Dedifferentiated amniotic fluid mesenchymal stem cell (primary cell): Measurements from ENCODE around the gene PLXDC2.

Experiments used
- DNase-seq: peaks from one replicate; pipeline ENCODE4 v3.0.0-alpha.2; 2016; ENCODE audit errors: extremely low spot score

Gene PLXDC2

GRCh38 chr10:19911886-19912285 is 95.7 kb downstream of the PLXDC2 start:
- no peak for DNase-seq

GRCh38 chr10:19913987-19914386 is 97.8 kb downstream of the PLXDC2 start:
- no peak for DNase-seq

GRCh38 chr10:19915125-19915524 is 98.9 kb downstream of the PLXDC2 start:
- no peak for DNase-seq

- no peak for DNase-seq
These were observed 99.6 kb downstream of the PLXDC2 start for GRCh38 chr10:19915816-19916215.

GRCh38 chr10:19917751-19918478 is 101.7 kb downstream of the PLXDC2 start:
- no peak for DNase-seq

- DNase-seq = no peak
These were observed 102.6 kb downstream of the PLXDC2 start for GRCh38 chr10:19918794-19919193.

- DNase-seq = no peak
These were observed 103.4 kb downstream of the PLXDC2 start for GRCh38 chr10:19919671-19920070.

- DNase-seq = no peak
These were observed 104.0 kb downstream of the PLXDC2 start for GRCh38 chr10:19920075-19920726.

- no peak for DNase-seq
These were observed 105.3 kb downstream of the PLXDC2 start for GRCh38 chr10:19921300-19922140.

- no peak for DNase-seq
These were observed 106.2 kb downstream of the PLXDC2 start for GRCh38 chr10:19922236-19922963.

GRCh38 chr10:19925064-19925463 is 108.8 kb downstream of the PLXDC2 start:
- no peak for DNase-seq

- DNase-seq = no peak
These were observed 112.7 kb downstream of the PLXDC2 start for GRCh38 chr10:19928936-19929335.

- no peak for DNase-seq
These were observed 113.4 kb downstream of the PLXDC2 start for GRCh38 chr10:19929506-19930140.

- no peak for DNase-seq
These were observed 115.0 kb downstream of the PLXDC2 start for GRCh38 chr10:19930936-19931893.

- DNase-seq = no peak
These were observed 115.8 kb downstream of the PLXDC2 start for GRCh38 chr10:19931894-19932590.

GRCh38 chr10:19932806-19933371 is 116.7 kb downstream of the PLXDC2 start:
- no peak for DNase-seq

- DNase-seq = no peak
These were observed 117.5 kb downstream of the PLXDC2 start for GRCh38 chr10:19933772-19934171.

- DNase-seq = no peak
These were observed 118.9 kb downstream of the PLXDC2 start for GRCh38 chr10:19935176-19935575.

GRCh38 chr10:19936289-19936688 is 120.1 kb downstream of the PLXDC2 start:
- DNase-seq = no peak
